Tibial nerve (tissue), 4 donors: ENCODE data around the gene CAMK2B. TPM values are rescaled to one million over a fixed set of nuclear protein-coding genes. Genes with fewer than 3 reads are reported as not detected.

Experiments
- DNase-seq, 2 donors: peaks; one replicate each; pipeline ENCODE4 v3.0.0-alpha.2; 2019; ENCODE audit warnings: low spot score in 2 of 2
- H3K27ac ChIP-seq, 4 donors: fragments of 200-600 bp; sonication (generic) in 3 of 4; one replicate each; pipeline ENCODE4 v1.5.1; 2017 to 2019; ENCODE audit warnings: mild to moderate bottlenecking in 1 of 4
- H3K27me3 ChIP-seq, 2 donors: fragments of 200-600 bp; sonication (generic) in 1 of 2; one replicate each; pipeline versions ENCODE4 v1.5.1 to v1.6.0; 2017 to 2019
- H3K36me3 ChIP-seq, 3 donors: fragments of 200-600 bp; sonication (generic); one replicate each; pipeline ENCODE4 v1.5.1; 2018 to 2019
- H3K4me1 ChIP-seq, 4 donors: fragments of 200-600 bp; sonication (generic) in 3 of 4; one replicate each; pipeline ENCODE4 v1.5.1; 2017 to 2019
- H3K4me3 ChIP-seq, 4 donors: fragments of 200-600 bp; sonication (generic) in 3 of 4; one replicate each; pipeline ENCODE4 v1.5.1; 2017 to 2019; ENCODE audit warnings: mild to moderate bottlenecking in 1 of 4, moderate library complexity in 1 of 4
- H3K9me3 ChIP-seq, 4 donors: fragments of 200-600 bp; sonication (generic) in 3 of 4; one replicate each; pipeline ENCODE4 v1.5.1; 2017 to 2019
- EP300 ChIP-seq, 2 donors: sonication (generic); formaldehyde crosslinking; IDR thresholded peaks; one replicate each; pipeline ENCODE4 v1.6.1; 2017; ENCODE audit warnings: antibody characterized with exemption in 2 of 2, mild to moderate bottlenecking in 1 of 2
- POLR2A ChIP-seq, 2 donors: fragments of 450-650 bp; IDR thresholded peaks; one replicate each; pipeline ENCODE4 v1.6.1; 2017; ENCODE audit warnings: antibody characterized with exemption in 2 of 2, mild to moderate bottlenecking in 2 of 2, moderate library complexity in 2 of 2
- WGBS, 2 donors: methylation state at CpG; one replicate each; pipeline ENCODE4 v1.1.5; 2018; 5-methylcytosine and 5-hydroxymethylcytosine counted together
- total RNA-seq, 4 donors: library from RNA; depleted of rRNA; stranded (reverse); fragments of >200 nt; gene quantifications; one replicate each; pipeline ENCODE4 v1.1.0, GENCODE V29; 2016
- TF ChIP-seq, protein P1 (sequence below), 5 experiments: fragments of 200-600 bp in 3 of 5; fragments of 450-650 bp in 2 of 5; sonication (generic) in 3 of 5; IDR thresholded peaks; one replicate each; pipeline ENCODE4 v1.5.1; 2016 to 2019; ENCODE audit warnings: antibody characterized with exemption in 5 of 5, mild to moderate bottlenecking in 3 of 5, moderate library complexity in 2 of 5

Gene CAMK2B
- total RNA-seq, 4 donors from 2014 or later: 9.0 to 14.7 (median 10.9) TPM

DNA sequence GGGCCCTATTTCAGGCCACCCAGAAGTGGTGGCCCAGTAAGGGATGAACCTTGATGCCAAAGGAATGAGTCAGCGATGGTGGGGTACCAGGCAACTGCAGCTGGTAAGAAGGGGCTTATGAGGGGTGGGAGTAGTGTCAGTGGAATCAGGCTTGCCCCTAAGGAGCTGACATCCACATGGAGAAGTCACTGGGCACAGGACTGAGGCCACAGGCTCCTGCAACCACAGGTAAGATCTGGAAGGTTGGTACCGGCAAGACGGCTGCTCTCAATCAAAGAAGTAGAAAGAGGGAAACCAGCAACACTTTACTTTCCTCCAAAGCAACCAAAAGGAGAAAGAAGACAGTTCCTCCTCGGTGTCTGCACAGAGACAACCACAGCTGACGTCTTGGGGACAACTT lies 138.7 kb downstream of the CAMK2B start:
- TF ChIP-seq, protein P1, sequence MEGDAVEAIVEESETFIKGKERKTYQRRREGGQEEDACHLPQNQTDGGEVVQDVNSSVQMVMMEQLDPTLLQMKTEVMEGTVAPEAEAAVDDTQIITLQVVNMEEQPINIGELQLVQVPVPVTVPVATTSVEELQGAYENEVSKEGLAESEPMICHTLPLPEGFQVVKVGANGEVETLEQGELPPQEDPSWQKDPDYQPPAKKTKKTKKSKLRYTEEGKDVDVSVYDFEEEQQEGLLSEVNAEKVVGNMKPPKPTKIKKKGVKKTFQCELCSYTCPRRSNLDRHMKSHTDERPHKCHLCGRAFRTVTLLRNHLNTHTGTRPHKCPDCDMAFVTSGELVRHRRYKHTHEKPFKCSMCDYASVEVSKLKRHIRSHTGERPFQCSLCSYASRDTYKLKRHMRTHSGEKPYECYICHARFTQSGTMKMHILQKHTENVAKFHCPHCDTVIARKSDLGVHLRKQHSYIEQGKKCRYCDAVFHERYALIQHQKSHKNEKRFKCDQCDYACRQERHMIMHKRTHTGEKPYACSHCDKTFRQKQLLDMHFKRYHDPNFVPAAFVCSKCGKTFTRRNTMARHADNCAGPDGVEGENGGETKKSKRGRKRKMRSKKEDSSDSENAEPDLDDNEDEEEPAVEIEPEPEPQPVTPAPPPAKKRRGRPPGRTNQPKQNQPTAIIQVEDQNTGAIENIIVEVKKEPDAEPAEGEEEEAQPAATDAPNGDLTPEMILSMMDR (IDR thresholded peaks at IDR 0.05): no peak
- TF ChIP-seq POLR2A (IDR thresholded peaks at IDR 0.05): no peak
- TF ChIP-seq EP300 (IDR thresholded peaks at IDR 0.05): no peak
- DNase-seq: no peak
- 73 to 76% methylated on average over 5 of the region's 5 CpGs for WGBS, 2 donors

DNA sequence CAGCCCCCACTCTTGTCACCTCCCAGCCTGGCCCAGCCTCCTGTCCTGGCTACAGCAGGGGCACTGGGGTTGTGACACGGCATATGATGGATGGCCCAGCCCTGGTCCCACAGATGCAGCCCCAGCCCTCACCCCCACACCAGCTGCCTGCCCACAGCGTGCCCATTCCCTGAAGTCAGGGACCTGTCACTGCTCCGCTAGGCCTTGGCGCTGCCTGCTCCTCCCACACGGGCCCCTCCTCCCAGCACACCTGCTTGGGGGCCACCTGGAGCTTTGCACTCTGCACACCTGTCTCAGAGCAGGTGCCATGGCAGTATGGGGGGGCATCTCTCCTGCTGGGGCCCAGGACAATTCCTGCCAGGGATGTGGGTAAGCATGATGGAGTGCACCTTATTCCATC lies 139.7 kb downstream of the CAMK2B start:
- Histone ChIP-seq H3K27ac (no peak overlapping the region), H3K4me3 (no peak overlapping the region), H3K36me3 (no peaks in the 10 kb centered on the region), H3K4me1 (no peaks in the 10 kb centered on the region), H3K27me3 (peaks cover 0 to 8% of the 10 kb centered on the region in 2 donors), H3K9me3 (peaks cover 0 to 12% (median 0%) of the 10 kb centered on the region in 4 donors)
- 78 to 88% methylated on average over 5 of the region's 5 CpGs for WGBS, 2 donors
- TF ChIP-seq POLR2A (IDR thresholded peaks at IDR 0.05) (no peak), EP300 (IDR thresholded peaks at IDR 0.05) (no peak)
- TF ChIP-seq, protein P1 (IDR thresholded peaks at IDR 0.05): no peak
- DNase-seq: no peak

More for the DNA sequence above, 138.7 kb downstream of the CAMK2B start:
- Histone ChIP-seq H3K27me3 (peaks cover 0 to 8% of the 10 kb centered on the region in 2 donors), H3K4me1 (no peaks in the 10 kb centered on the region), H3K27ac (no peak overlapping the region), H3K36me3 (no peaks in the 10 kb centered on the region), H3K9me3 (peaks cover 0 to 12% (median 0%) of the 10 kb centered on the region in 4 donors), H3K4me3 (no peak overlapping the region)

DNA sequence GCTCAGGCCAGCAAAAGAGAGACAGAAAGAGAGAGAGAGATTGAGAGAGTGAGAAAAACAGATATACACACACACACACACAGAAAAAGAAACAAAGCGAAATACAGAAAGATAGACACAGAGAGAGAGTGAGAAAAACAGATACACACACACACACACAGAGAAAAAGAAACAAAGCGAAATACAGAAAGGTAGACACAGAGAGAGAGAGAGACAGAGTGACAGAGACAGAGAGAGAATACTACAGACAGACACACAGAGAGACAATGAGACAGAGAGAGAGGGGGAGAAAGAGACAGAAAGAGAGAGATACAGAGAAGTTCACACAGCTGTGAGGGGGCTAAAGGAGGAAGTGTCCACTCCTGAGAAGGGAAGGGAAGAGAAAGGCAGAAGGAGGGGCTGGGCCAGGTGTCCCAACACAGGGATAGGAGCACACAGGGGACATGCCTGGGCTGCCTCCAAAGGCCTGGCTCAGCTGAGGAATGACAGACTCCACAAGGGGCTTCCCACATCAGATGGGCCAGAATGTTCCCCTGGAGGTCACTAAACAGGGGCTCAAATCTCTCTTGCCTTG lies 140.4 kb downstream of the CAMK2B start:
- Histone ChIP-seq H3K27me3 (peaks cover 0 to 4% of the 10 kb centered on the region in 2 donors), H3K4me3 (no peak overlapping the region), H3K4me1 (no peaks in the 10 kb centered on the region), H3K36me3 (no peaks in the 10 kb centered on the region), H3K27ac (no peak overlapping the region), H3K9me3 (peaks cover 0 to 12% (median 0%) of the 10 kb centered on the region in 4 donors)
- 78 to 87% methylated on average over 2 of the region's 2 CpGs for WGBS, 2 donors
- no peak for DNase-seq
- TF ChIP-seq, protein P1 (IDR thresholded peaks at IDR 0.05): no peak
- TF ChIP-seq POLR2A (IDR thresholded peaks at IDR 0.05) (no peak), EP300 (IDR thresholded peaks at IDR 0.05) (no peak)

DNA sequence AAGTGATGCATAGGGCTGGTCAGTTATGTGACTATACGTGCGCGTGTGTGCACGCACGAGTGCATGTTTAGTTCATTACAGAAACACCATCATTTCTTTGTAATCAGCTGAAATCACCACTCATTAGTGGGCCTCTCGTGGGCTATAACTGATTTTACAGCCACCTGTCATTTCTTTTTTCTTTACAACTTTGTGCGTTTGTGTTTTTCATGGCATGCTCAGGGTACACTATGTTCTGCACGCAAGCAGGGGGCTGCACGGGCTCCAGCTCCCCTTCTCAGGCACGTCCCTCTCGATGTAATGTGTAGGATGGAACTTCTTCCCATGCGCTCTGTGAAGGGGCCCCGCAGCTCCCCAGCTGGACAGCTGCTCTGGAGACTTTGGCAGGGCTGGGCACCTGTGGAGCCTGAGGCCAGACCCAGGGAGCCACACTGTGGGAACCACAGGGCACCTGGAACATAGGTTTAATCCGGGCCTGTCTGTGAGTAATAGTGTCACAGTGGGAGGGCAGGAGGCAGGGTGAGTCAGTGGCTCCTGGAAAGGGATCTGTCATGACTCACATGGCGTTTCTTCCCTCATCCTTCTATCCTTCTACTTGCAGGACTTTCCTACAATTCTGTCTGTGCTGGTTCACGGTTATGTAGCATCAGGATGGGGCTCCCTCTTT lies 141.1 kb downstream of the CAMK2B start:
- H3K4me1 ChIP-seq: no peaks in the 10 kb centered on the region
- no peak overlapping the region for H3K4me3 ChIP-seq
- H3K36me3 ChIP-seq: no peaks in the 10 kb centered on the region
- no peak for DNase-seq
- 61 to 67% methylated on average over 16 of the region's 16 CpGs for WGBS, 2 donors
- H3K9me3 ChIP-seq: peaks cover 0 to 12% (median 0%) of the 10 kb centered on the region in 4 donors
- H3K27ac ChIP-seq: no peak overlapping the region
- TF ChIP-seq, protein P1 (IDR thresholded peaks at IDR 0.05): no peak
- TF ChIP-seq EP300 (IDR thresholded peaks at IDR 0.05) (no peak), POLR2A (IDR thresholded peaks at IDR 0.05) (no peak)
- H3K27me3 ChIP-seq: peaks cover 0 to 4% of the 10 kb centered on the region in 2 donors

DNA sequence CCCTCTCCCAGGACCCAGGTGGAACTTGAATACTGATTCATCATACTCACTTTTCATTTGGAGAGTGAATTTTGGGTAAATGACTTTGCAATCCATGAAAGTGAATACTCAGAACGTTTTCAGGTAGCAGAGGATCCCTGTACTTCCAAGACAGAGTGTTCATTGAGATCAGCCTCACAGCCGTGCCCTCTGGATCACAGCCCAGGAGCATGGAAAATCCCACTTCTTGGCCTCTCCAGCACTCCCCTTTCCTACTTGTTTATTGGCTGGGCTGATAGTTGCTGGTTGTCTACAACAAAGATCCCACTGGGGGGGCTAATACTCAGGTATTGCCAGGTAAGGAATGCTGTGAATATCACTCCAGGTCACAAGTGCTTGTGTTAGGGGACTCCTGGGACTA lies 142.0 kb downstream of the CAMK2B start:
- peaks cover 0 to 12% (median 0%) of the 10 kb centered on the region in 4 donors for H3K9me3 ChIP-seq
- no peak overlapping the region for H3K4me3 ChIP-seq
- DNase-seq: no peak
- no peaks in the 10 kb centered on the region for H3K36me3 ChIP-seq
- 22 to 30% methylated on average over 2 of the region's 2 CpGs for WGBS, 2 donors
- no peak overlapping the region for H3K27ac ChIP-seq
- H3K27me3 ChIP-seq: peaks cover 0 to 4% of the 10 kb centered on the region in 2 donors
- TF ChIP-seq EP300 (IDR thresholded peaks at IDR 0.05): no peak
- TF ChIP-seq, protein P1 (IDR thresholded peaks at IDR 0.05): no peak
- no peak for TF ChIP-seq POLR2A (IDR thresholded peaks at IDR 0.05)
- H3K4me1 ChIP-seq: no peaks in the 10 kb centered on the region
